MCF 10A (cell line): ENCODE measurements around the gene SARDH. TPM values are rescaled to one million over a fixed set of nuclear protein-coding genes. Genes with fewer than 3 reads are reported as not detected.

ENCODE experiments used
- BruUV-seq: library from RNA; stranded (reverse); fragments of 400-500 nt; replicated peaks from 2 replicates; lab custom pipeline; 2021; lab: Mats Ljungman, UMichigan
- CTCF ChIA-PET: fragments of 300-600 bp; sonication (Branson Sonifier 250); formaldehyde crosslinking; extraction: SDS; loops from one replicate; lab custom pipeline; 2021; ENCODE audit warnings: antibody characterized with exemption, inconsistent platforms; lab: Yijun Ruan, JAX
- POLR2A ChIA-PET: fragments of 300-600, 350-650 bp; sonication (Branson Sonifier 250); formaldehyde crosslinking; extraction: SDS; loops from one replicate; lab custom pipeline; 2020; ENCODE audit warnings: antibody characterized with exemption, inconsistent platforms; lab: Yijun Ruan, JAX
- DNase-seq: peaks from one replicate; pipeline ENCODE4 v3.0.0-alpha.2; 2018; ENCODE audit not compliant: unreplicated experiment
- H3K27ac Mint-ChIP-seq: one replicate; pipeline ENCODE4 v1.8.0; 2022; ENCODE audit warnings: mild to moderate bottlenecking, low read depth, mixed read lengths; ENCODE audit not compliant: unreplicated experiment
- H3K27me3 Mint-ChIP-seq: one replicate; pipeline ENCODE4 v1.8.0; 2022; ENCODE audit warnings: mixed read lengths; ENCODE audit not compliant: insufficient read depth, unreplicated experiment
- H3K36me3 Mint-ChIP-seq: one replicate; pipeline ENCODE4 v1.8.0; 2022; ENCODE audit warnings: mild to moderate bottlenecking, moderate library complexity, mixed read lengths; ENCODE audit not compliant: insufficient read depth, unreplicated experiment
- H3K4me1 Mint-ChIP-seq: one replicate; pipeline ENCODE4 v1.8.0; 2022; ENCODE audit warnings: mixed read lengths; ENCODE audit not compliant: insufficient read depth, unreplicated experiment
- H3K4me3 Mint-ChIP-seq: one replicate; pipeline ENCODE4 v1.8.0; 2022; ENCODE audit warnings: mild to moderate bottlenecking, moderate library complexity, mixed read lengths; ENCODE audit not compliant: unreplicated experiment
- H3K9me3 Mint-ChIP-seq: one replicate; pipeline ENCODE4 v1.8.0; 2022; ENCODE audit warnings: mixed read lengths; ENCODE audit not compliant: unreplicated experiment
- CTCF ChIP-seq: fragments of 200-600 bp; IDR thresholded peaks from one replicate; pipeline ENCODE4 v1.8.0; 2022; ENCODE audit warnings: antibody characterized with exemption, mild to moderate bottlenecking; ENCODE audit not compliant: unreplicated experiment
- intact Hi-C: fragments of 100-400 bp; cut with micrococcal nuclease; formaldehyde crosslinking; loops from 2 replicates; pipeline ENCODE4 v1.14.1; 2022
- total RNA-seq: library from RNA; stranded (reverse); gene quantifications from 2 replicates; pipeline ENCODE4 v1.2.3, GENCODE V29; 2022

Gene SARDH
- total RNA-seq, 1 experiment from 2014 or later = not detected

- Mint-ChIP-seq H3K4me3 (no peak overlapping the region), H3K4me1 (no peaks in the 10 kb centered on the region), H3K9me3 (no peaks in the 10 kb centered on the region), H3K27me3 (peaks cover 17% of the 10 kb centered on the region), H3K36me3 (peaks cover 6% of the 10 kb centered on the region), H3K27ac (no peak overlapping the region)
- no TSS peak for BruUV-seq
- POLR2A ChIA-PET = no interaction called here
- no peak for TF ChIP-seq CTCF
- intact Hi-C loops = no loop called here
- CTCF ChIA-PET = interaction anchor here (0.6 to 1.2 kb wide), 4 partner anchors 46 to 367 kb away, joined by 3 to 4 read pairs (median 4); no protein-coding TSS in a partner anchor
- DNase-seq = no peak
These were observed 1.5 kb upstream of the SARDH start for GRCh38 chr9:133739408-133740280.

DNA sequence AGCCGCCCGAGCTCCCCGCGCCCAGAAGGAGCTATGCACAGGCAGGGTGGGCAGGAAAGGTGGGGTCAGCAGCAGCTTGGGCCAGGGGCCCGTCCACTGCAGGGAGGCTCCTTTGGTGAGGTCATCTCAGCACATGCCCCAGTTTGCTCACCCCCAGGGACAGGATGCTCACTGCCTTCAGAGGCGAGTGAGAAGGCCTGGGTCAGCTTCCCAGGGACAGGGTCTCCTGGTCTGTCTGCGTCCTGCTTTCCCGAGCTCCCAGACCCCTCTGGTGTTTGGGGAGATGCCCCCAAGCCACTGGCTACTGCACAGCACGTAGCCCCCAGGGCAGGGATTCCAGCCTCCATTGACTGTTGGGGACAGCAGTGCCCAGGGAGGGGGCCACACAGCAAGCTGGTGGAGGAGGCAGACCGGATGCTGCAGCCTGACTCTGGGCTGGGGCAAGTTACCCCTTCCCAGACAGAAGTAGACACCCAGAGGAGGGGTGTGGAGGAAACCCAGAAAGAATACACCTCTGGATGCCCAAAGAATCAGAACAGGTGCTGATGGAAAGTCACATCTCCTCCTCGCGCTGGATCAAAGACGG lies 581 bp upstream of the SARDH start:
- Mint-ChIP-seq H3K36me3 (peaks cover 6% of the 10 kb centered on the region), H3K27me3 (peaks cover 8% of the 10 kb centered on the region), H3K4me1 (no peaks in the 10 kb centered on the region), H3K4me3 (no peak overlapping the region), H3K27ac (no peak overlapping the region), H3K9me3 (no peaks in the 10 kb centered on the region)
- DNase-seq = no peak
- no peak for TF ChIP-seq CTCF
- intact Hi-C loops = no loop called here
- ChIA-PET POLR2A (no interaction called here), CTCF (interaction anchor here (0.5 kb wide), 1 partner anchor 282 kb away, joined by 5 read pairs; no protein-coding TSS in a partner anchor)
- BruUV-seq = no TSS peak

DNA sequence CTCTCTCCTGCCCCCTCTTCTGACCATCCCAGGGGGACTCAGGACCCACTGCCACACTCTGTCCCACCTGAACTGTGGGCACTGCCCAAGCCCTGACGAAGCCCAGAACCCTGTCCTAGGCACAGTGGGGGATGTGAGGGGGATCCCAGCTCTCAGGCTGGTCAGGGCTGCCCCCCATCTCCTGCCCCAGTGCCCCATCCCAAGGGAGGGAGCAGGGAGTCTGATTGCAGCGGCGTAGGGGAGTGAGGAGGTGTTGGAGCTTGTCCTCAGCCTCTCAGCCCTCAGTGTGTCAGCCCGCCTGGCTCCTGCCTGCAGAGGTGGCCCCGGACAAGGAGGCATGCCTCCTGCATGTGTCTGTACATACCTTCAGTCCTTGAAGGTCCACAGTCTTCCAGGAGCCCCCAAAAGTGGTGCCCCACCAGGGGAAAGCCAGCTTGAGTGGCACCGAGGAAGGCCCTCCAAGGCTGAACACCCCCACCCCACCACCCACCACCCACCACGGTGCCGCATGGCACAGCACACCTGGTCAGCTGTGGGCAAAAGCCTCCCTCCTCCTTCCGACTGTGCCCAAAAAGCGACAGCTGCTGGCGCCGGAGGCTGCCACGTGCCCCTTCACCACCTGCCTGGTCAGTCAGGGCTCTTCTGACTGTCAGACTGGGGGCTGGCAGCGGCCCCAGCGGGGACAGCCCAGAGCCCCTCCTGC lies 930 bp downstream of the SARDH start:
- no peak for DNase-seq
- intact Hi-C loops = no loop called here
- no peaks in the 10 kb centered on the region for H3K27me3 Mint-ChIP-seq
- no peaks in the 10 kb centered on the region for H3K4me1 Mint-ChIP-seq
- H3K9me3 Mint-ChIP-seq = no peaks in the 10 kb centered on the region
- H3K4me3 Mint-ChIP-seq = no peak overlapping the region
- no TSS peak for BruUV-seq
- TF ChIP-seq CTCF = no peak
- ChIA-PET CTCF (interaction anchor here (0.7 kb wide), 1 partner anchor 146 kb away, joined by 3 read pairs; no protein-coding TSS in a partner anchor), POLR2A (no interaction called here)
- no peak overlapping the region for H3K27ac Mint-ChIP-seq
- peaks cover 6% of the 10 kb centered on the region for H3K36me3 Mint-ChIP-seq

GRCh38 chr9:133735931-133736330 lies 2.2 kb downstream of the SARDH start:
- DNase-seq = no peak
- Mint-ChIP-seq H3K9me3 (no peaks in the 10 kb centered on the region), H3K36me3 (peaks cover 6% of the 10 kb centered on the region), H3K27me3 (peaks cover 2% of the 10 kb centered on the region), H3K4me3 (no peak overlapping the region), H3K27ac (no peak overlapping the region), H3K4me1 (no peaks in the 10 kb centered on the region)
- TF ChIP-seq CTCF = no peak
- ChIA-PET POLR2A (no interaction called here), CTCF (no interaction called here)
- BruUV-seq = no TSS peak
- intact Hi-C loops = no loop called here
